AG04450 (cell line): ENCODE data around the gene KRTAP9-8. TPM values are rescaled to one million over a fixed set of nuclear protein-coding genes. Genes with fewer than 3 reads are reported as not detected.
"Not testable (repeated sequence)": the region's sequence is repeated elsewhere in the genome, so short reads cannot be mapped to it uniquely, and the experiment has no call there.

Experiments
- CTCF ChIA-PET: fragments of 300-600, 350-600 bp; formaldehyde crosslinking; extraction: SDS; loops from one replicate; lab custom pipeline; 2022; ENCODE audit warnings: antibody characterized with exemption, inconsistent platforms; lab: Charles Lee
- POLR2A ChIA-PET: fragments of 350-600 bp; formaldehyde crosslinking; extraction: SDS; loops from one replicate; lab custom pipeline; 2021; ENCODE audit warnings: antibody characterized with exemption, inconsistent platforms; lab: Yijun Ruan, JAX
- DNase-seq: peaks from one replicate; pipeline ENCODE4 v3.0.0-alpha.2; 2011; ENCODE audit warnings: low read depth, low spot score
- H3K27ac ChIP-seq: one replicate; pipeline ENCODE4 v1.5.1; 2012; ENCODE audit warnings: low read depth, low read length, control low read depth
- H3K27me3 ChIP-seq: one replicate; pipeline ENCODE4 v1.6.0; 2012; ENCODE audit warnings: low read length; ENCODE audit not compliant: control insufficient read depth, insufficient read depth
- H3K4me3 ChIP-seq: 2 replicates; pipeline ENCODE4 v1.5.1; 2011; ENCODE audit warnings: mild to moderate bottlenecking, low read depth, low read length, control low read depth
- H3K9me3 ChIP-seq: 2 replicates; pipeline ENCODE4 v1.5.1; 2012; ENCODE audit warnings: low read length; ENCODE audit not compliant: control insufficient read depth, insufficient read depth
- polyA plus RNA-seq: library from polyadenylated mRNA; depleted of rRNA; stranded (reverse); fragments of >200 nt; gene quantifications from 2 replicates; pipeline ENCODE4 v1.2.3, GENCODE V29; 2011
- TF ChIP-seq, protein P1 (sequence below): IDR thresholded peaks from 2 replicates; pipeline ENCODE4 v1.5.1; 2011; ENCODE audit warnings: low read depth, low read length, control low read depth, inconsistent platforms

KRTAP9-8 gene
- polyA plus RNA-seq, 1 experiment, result not detected

DNA sequence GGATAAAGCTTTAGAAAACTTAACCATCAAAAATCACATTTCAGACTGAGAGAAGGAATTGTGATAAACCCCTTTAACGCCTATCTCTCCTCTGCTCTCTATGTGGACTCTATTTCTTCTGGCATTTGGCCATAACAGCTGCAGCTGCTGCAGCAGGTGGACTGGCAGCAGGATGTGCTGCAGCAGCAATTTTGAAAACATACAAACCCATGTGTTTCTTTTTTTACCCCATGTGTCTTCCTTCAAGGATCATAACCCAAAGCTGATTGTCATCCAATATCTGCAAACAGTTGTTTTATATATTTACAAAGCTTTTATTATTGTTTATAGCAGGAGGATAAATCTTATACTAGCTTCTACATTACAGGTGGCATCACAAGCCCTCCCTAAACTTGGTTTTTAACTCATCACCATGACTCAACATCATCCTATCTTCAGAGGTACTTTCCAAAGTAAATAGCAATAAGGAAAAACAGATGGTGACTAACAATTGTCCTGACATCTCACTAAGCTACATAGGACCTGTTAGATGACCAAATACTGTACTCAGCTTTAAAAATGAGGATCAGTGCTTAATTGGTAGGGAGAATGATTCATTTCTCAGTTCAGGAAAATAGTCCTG lies 25.8 kb upstream of the KRTAP9-8 start:
- H3K9me3 ChIP-seq, result no peaks in the 10 kb centered on the region
- H3K27ac ChIP-seq, result no peak overlapping the region
- no peak overlapping the region for H3K4me3 ChIP-seq
- H3K27me3 ChIP-seq, result peaks cover 4% of the 10 kb centered on the region
- ChIA-PET CTCF (no interaction called here), POLR2A (no interaction called here)
- TF ChIP-seq, protein P1, sequence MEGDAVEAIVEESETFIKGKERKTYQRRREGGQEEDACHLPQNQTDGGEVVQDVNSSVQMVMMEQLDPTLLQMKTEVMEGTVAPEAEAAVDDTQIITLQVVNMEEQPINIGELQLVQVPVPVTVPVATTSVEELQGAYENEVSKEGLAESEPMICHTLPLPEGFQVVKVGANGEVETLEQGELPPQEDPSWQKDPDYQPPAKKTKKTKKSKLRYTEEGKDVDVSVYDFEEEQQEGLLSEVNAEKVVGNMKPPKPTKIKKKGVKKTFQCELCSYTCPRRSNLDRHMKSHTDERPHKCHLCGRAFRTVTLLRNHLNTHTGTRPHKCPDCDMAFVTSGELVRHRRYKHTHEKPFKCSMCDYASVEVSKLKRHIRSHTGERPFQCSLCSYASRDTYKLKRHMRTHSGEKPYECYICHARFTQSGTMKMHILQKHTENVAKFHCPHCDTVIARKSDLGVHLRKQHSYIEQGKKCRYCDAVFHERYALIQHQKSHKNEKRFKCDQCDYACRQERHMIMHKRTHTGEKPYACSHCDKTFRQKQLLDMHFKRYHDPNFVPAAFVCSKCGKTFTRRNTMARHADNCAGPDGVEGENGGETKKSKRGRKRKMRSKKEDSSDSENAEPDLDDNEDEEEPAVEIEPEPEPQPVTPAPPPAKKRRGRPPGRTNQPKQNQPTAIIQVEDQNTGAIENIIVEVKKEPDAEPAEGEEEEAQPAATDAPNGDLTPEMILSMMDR, result no peak
- peak; percentile 10 for DNase-seq

DNA sequence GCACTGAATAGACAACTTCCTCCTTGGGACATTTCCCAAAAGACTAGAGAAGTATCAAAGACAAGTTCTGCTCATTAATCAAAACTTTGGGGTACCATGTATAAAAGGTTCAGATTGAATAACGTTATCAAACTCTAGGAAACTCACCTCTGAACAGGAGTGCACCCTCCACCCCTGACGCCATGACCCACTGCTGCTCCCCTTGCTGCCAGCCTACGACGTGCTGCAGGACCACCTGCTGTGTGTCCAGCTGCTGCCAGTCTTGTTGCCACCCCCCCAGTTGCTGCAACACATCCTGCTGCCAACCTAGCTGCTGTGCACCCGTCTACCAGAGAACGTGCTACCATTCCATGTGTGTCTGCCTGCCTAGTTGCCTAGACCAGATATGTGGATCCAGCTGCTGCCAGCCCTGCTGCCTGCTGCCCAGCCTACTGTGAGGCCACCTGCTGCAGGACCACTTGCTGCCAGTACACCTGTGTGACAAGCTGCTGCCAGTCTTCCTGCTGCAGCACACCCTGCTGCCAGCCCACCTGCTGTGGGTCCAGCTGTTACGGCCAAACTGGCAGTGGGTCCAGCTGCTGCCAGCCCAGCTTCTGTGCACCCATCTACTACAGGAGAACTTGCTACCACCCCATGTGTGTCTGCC lies 25.2 kb upstream of the KRTAP9-8 start:
- Histone ChIP-seq H3K9me3 (no peaks in the 10 kb centered on the region), H3K27ac (peak overlapping the region; percentile 21), H3K4me3 (no peak overlapping the region), H3K27me3 (peaks cover 4% of the 10 kb centered on the region)
- TF ChIP-seq, protein P1, result no peak
- ChIA-PET CTCF (no interaction called here), POLR2A (no interaction called here)
- no peak for DNase-seq

DNA sequence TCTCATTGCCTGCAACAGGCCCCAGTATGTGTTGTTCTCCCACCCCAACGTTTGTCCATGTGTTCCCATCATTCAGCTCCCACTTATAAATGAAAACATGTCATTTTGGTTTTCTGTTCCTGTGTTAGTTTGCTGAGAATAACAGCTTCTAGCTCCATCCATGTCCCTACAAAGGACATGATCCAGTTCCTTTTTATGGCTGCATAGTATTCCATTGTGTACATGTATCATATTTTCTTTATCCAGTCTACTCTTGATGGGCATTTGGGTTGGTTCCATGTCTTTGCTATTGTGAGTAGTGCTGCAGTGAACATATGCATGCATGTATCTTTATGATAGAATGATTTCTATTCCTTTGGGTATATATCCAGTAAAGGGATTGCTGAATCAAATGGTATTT lies 22.1 kb upstream of the KRTAP9-8 start:
- TF ChIP-seq, protein P1, result no peak
- H3K27ac ChIP-seq, result no peak overlapping the region
- no peak overlapping the region for H3K4me3 ChIP-seq
- ChIA-PET POLR2A (no interaction called here), CTCF (no interaction called here)
- no peaks in the 10 kb centered on the region for H3K27me3 ChIP-seq
- H3K9me3 ChIP-seq, result no peaks in the 10 kb centered on the region
- DNase-seq, result no peak

DNA sequence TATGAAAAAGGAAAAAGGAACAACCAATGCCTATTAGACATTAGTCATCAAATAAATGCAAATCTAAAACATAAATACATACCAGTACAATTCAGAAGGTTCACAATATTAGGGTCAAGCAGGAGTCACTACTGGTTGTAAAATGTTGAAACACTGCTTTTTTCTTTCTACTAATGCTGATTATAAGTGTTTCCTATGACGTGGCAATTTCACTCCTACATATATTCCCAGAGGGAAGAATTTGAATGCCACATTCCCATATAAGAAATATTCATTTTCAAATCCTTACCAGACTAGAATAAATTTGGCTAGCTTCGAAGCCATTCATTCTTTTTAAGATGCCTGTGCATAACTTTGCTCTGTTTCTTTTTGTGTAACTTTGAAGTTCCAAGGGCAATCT lies 14.0 kb upstream of the KRTAP9-8 start:
- Histone ChIP-seq H3K27me3 (no peaks in the 10 kb centered on the region), H3K27ac (no peak overlapping the region), H3K9me3 (no peaks in the 10 kb centered on the region), H3K4me3 (no peak overlapping the region)
- CTCF ChIA-PET, result no interaction called here
- TF ChIP-seq, protein P1, result no peak
- POLR2A ChIA-PET, result no interaction called here
- no peak for DNase-seq

DNA sequence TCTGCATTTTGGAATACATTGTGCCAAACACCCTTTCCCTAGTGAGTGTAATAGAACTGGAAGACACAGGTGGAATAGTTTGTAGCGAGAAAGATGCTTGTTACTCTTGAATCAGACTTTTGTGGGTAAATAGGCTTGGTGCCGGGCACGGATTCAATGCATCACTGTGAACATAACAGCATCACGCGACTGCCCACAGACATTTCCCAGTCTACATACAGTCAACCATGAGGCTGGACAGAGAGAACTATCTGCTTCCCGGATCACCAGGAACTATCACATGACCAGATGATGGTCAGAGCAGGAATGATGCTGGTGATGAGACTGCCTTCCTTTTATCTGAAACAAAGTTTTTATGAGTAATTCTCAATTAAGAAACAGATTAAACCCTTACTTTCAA lies 11.7 kb upstream of the KRTAP9-8 start:
- POLR2A ChIA-PET, result no interaction called here
- no peaks in the 10 kb centered on the region for H3K27me3 ChIP-seq
- TF ChIP-seq, protein P1, result no peak
- no peak overlapping the region for H3K4me3 ChIP-seq
- CTCF ChIA-PET, result no interaction called here
- H3K9me3 ChIP-seq, result no peaks in the 10 kb centered on the region
- H3K27ac ChIP-seq, result no peak overlapping the region
- DNase-seq, result no peak

DNA sequence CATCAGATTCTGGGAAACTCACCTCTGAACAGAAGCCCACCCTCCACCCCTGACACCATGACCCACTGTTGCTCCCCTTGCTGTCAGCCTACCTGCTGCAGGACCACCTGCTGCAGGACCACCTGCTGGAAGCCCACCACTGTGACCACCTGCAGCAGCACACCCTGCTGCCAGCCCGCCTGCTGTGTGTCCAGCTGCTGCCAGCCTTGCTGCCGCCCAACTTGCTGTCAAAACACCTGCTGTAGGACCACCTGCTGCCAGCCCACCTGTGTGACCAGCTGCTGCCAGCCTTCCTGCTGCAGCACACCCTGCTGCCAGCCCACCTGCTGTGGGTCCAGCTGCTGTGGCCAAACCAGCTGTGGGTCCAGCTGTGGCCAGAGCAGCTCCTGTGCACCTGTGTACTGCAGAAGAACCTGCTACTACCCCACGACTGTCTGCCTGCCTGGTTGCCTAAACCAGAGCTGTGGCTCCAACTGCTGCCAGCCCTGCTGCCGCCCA lies 11.2 kb upstream of the KRTAP9-8 start, which contains the start of gene KRTAP9-2:
Gene KRTAP9-2, plus strand, starts transcription at position 51 of the 498 bp plus-strand sequence. Its CDS starts 7 bp downstream, at position 58.
- H3K27me3 ChIP-seq, POLR2A ChIA-PET, H3K9me3 ChIP-seq, H3K4me3 ChIP-seq, DNase-seq, H3K27ac ChIP-seq, CTCF ChIA-PET: not testable (repeated sequence)
